Stimulated activated CD4-positive, alpha-beta T cell treated with anti-CD3 and anti-CD28 coated beads, TNF-alpha, amount 100 ng/mL, for 1 hour (primary cell): Measurements from ENCODE around the gene MGST2.

Experiments
- DNase-seq, 3 donors: peaks; one replicate each; pipeline ENCODE4 v3.0.0-alpha.2; 2020; ENCODE audit warnings: low read depth in 3 of 3, low spot score in 1 of 3

The MGST2 gene

GRCh38 chr4:139700568-139700967 is 34.9 kb downstream of the MGST2 start:
- DNase-seq = no peak

GRCh38 chr4:139704915-139705485 is 39.4 kb downstream of the MGST2 start:
- DNase-seq = no peak

GRCh38 chr4:139709660-139710059 is 44.0 kb downstream of the MGST2 start:
- no peak for DNase-seq

- no peak for DNase-seq
Measured at GRCh38 chr4:139710073-139710472, 44.5 kb downstream of the MGST2 start.

GRCh38 chr4:139711461-139711860 is 45.8 kb downstream of the MGST2 start:
- DNase-seq = no peak

GRCh38 chr4:139712882-139713281 is 47.3 kb downstream of the MGST2 start:
- no peak for DNase-seq

GRCh38 chr4:139715746-139716391 is 50.2 kb downstream of the MGST2 start:
- DNase-seq = no peak

GRCh38 chr4:139718358-139718757 is 52.7 kb downstream of the MGST2 start:
- DNase-seq = no peak

GRCh38 chr4:139718833-139719232 is 53.2 kb downstream of the MGST2 start:
- DNase-seq = no peak

- no peak for DNase-seq
Measured at GRCh38 chr4:139719381-139720101, 53.9 kb downstream of the MGST2 start.

- no peak for DNase-seq
Measured at GRCh38 chr4:139720806-139721205, 55.2 kb downstream of the MGST2 start.

GRCh38 chr4:139721789-139722188 is 56.2 kb downstream of the MGST2 start:
- DNase-seq = no peak

- no peak for DNase-seq
Measured at GRCh38 chr4:139725236-139725635, 59.6 kb downstream of the MGST2 start.

- DNase-seq = no peak
Measured at GRCh38 chr4:139726615-139727014, 61.0 kb downstream of the MGST2 start.

GRCh38 chr4:139728146-139728545 is 62.5 kb downstream of the MGST2 start:
- no peak for DNase-seq

- no peak for DNase-seq
Measured at GRCh38 chr4:139728840-139729239, 63.2 kb downstream of the MGST2 start.

- no peak for DNase-seq
Measured at GRCh38 chr4:139732991-139733570, 67.5 kb downstream of the MGST2 start.

GRCh38 chr4:139734201-139734874 is 68.7 kb downstream of the MGST2 start:
- DNase-seq = no peak

GRCh38 chr4:139734875-139735380 is 69.3 kb downstream of the MGST2 start:
- peak in 2 of 3 donors; percentile 4 to 44 for DNase-seq

GRCh38 chr4:139735381-139736273 is 70.0 kb downstream of the MGST2 start:
- DNase-seq = no peak
